ENCODE results near the gene KLHL18.
A peak's percentile ranks its signal among the peaks of the same experiment; 100 is the strongest.

The KLHL18 gene

DNA sequence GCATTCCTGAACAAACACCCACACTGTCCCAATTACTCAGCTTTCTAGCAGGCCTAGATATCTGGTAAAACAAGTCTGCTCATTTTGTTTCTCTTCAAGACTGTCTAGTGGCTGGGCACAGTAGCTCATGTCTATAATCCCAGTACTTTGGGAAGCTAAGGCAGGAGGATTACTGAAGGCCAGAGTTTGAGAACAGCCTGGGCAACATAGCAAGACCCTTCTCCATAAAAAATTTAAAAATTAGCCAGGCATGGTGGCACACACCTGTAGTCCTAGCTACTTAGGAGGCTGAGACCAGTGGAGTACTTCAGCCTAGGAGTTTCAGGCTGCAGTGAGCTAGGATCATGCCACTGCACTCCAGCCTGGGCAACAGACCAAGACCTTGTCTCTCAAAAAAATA lies 91.8 kb downstream of the KLHL18 start:
- Histone ChIP-seq H3K4me1 (ENCODE audit: control insufficient read depth, insufficient read depth, low read length, poor library complexity, severe bottlenecking) (peaks cover 3% of the 10 kb centered on the region), H3K27ac (ENCODE audit: insufficient read depth, low read length, poor library complexity, severe bottlenecking) (no peak overlapping the region), H3K9me3 (ENCODE audit: control insufficient read depth, low read length) (no peaks in the 10 kb centered on the region), H3K36me3 (ENCODE audit: control insufficient read depth, insufficient read depth, low read length) (no peaks in the 10 kb centered on the region), H3K27me3 (replicated peaks; ENCODE audit: control insufficient read depth, insufficient read depth, low read length, poor library complexity, severe bottlenecking) (no peaks in the 10 kb centered on the region), H3K4me3 (ENCODE audit: insufficient read depth, low read depth, low read length, poor library complexity, severe bottlenecking) (no peak overlapping the region)
- DNase-seq = no peak

- Histone ChIP-seq H3K4me3 (ENCODE audit: insufficient read depth, low read depth, low read length, poor library complexity, severe bottlenecking) (no peak overlapping the region), H3K9me3 (ENCODE audit: control insufficient read depth, low read length) (no peaks in the 10 kb centered on the region), H3K27me3 (replicated peaks; ENCODE audit: control insufficient read depth, insufficient read depth, low read length, poor library complexity, severe bottlenecking) (no peaks in the 10 kb centered on the region), H3K36me3 (ENCODE audit: control insufficient read depth, insufficient read depth, low read length) (no peaks in the 10 kb centered on the region), H3K4me1 (ENCODE audit: control insufficient read depth, insufficient read depth, low read length, poor library complexity, severe bottlenecking) (peaks cover 11% of the 10 kb centered on the region), H3K27ac (ENCODE audit: insufficient read depth, low read length, poor library complexity, severe bottlenecking) (no peak overlapping the region)
- no peak for DNase-seq
Measured at GRCh38 chr3:47376393-47376792, 93.6 kb downstream of the KLHL18 start.

DNA sequence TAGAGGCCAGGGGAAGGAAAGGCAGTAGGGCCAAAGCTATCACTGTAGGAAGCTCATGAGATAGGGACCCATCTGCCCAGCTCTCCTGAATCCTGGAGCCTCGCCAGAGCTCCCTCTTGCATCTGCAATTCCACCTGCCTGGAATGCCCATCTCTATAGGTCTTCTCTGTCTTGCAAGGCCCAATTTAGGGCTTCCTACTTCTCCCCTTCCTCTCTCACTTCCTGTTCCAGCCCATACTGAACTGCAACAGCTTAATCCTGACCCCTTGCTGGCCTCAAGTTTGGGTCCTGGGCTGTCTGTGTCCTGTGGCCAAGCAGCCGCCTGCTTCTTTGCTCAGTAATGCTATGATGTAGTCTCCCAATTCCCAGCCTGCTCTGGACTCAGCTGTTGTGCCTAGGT lies 94.4 kb downstream of the KLHL18 start:
- Histone ChIP-seq H3K4me1 (ENCODE audit: control insufficient read depth, insufficient read depth, low read length, poor library complexity, severe bottlenecking) (peaks cover 18% of the 10 kb centered on the region), H3K36me3 (ENCODE audit: control insufficient read depth, insufficient read depth, low read length) (no peaks in the 10 kb centered on the region), H3K27me3 (replicated peaks; ENCODE audit: control insufficient read depth, insufficient read depth, low read length, poor library complexity, severe bottlenecking) (no peaks in the 10 kb centered on the region), H3K4me3 (ENCODE audit: insufficient read depth, low read depth, low read length, poor library complexity, severe bottlenecking) (no peak overlapping the region), H3K27ac (ENCODE audit: insufficient read depth, low read length, poor library complexity, severe bottlenecking) (no peak overlapping the region), H3K9me3 (ENCODE audit: control insufficient read depth, low read length) (no peaks in the 10 kb centered on the region)
- no peak for DNase-seq

DNA sequence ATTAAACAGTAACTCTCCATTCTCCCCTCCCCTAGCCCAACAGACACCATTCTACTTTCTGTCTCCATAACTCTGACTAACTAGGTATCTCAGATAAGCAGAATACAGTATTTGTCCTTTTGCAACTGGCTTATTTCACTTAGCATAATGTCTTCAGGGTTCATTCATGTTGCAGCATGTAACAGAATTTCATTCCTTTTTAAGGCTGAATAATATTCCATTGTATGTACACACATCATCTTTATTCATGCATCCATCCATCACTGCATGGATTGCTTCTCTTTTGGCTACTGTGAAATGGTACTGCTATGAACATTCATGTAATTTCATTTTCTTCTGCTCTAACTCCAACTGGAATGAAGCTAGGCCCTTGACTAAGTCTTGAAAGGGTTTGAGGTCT lies 96.1 kb downstream of the KLHL18 start:
- H3K4me1 ChIP-seq (ENCODE audit: control insufficient read depth, insufficient read depth, low read length, poor library complexity, severe bottlenecking) = peaks cover 18% of the 10 kb centered on the region
- H3K36me3 ChIP-seq (ENCODE audit: control insufficient read depth, insufficient read depth, low read length) = no peaks in the 10 kb centered on the region
- H3K27me3 ChIP-seq (replicated peaks; ENCODE audit: control insufficient read depth, insufficient read depth, low read length, poor library complexity, severe bottlenecking) = no peaks in the 10 kb centered on the region
- no peak for DNase-seq
- H3K9me3 ChIP-seq (ENCODE audit: control insufficient read depth, low read length) = no peaks in the 10 kb centered on the region
- H3K27ac ChIP-seq (ENCODE audit: insufficient read depth, low read length, poor library complexity, severe bottlenecking) = no peak overlapping the region
- H3K4me3 ChIP-seq (ENCODE audit: insufficient read depth, low read depth, low read length, poor library complexity, severe bottlenecking) = no peak overlapping the region

DNA sequence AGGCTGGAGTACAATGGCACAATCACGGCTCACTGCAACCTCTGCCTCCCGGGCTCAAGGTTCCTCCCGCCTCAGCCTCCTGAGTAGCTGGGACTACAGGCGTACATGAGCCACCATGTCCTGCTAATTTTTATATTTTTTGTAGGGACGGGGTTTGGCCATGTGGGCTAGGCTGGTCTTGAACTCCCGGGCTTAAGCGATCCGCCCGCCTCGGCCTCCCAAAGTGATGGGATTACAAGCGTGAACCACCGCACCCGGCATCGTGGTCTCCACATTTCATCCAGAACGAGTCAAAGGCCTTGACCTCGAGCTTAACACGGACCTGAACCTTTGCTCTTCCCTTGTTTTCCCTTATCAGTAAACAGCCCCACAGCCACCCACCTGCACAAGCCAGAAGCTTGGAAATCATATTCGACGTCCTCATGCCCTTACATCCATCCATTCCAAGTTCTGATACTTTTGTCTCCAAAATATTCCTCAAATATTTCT lies 96.7 kb downstream of the KLHL18 start:
- no peak overlapping the region for H3K27ac ChIP-seq (ENCODE audit: insufficient read depth, low read length, poor library complexity, severe bottlenecking)

DNA sequence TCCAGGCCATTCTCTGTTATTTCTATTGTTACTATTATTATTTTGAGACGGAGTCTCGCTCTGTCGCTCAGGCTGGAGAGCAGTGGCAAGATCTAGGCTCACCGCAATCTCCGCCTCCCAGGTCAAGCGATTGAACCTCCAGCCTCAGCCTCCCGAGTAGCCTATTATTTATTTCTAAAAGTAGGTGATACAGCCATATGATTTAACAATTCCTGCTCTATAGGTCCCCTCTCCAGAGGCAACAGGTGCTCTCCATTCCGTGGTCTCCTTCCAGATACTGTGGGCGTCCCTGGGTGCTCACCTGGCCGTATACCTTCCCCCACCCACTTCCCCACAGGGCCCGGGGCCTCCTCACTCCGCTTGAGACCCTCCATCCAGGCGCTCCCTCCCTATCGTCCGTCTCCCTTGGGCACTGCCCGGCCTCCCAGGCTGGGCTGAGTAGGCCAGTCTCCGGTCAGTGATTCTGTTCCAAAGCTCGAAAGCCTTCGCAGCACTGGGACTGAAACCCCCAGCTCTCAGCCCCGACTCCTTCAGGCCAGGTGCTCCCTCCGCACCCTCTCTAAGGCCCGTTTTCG lies 97.4 kb downstream of the KLHL18 start:
- peak in 1 of 3 donors; percentile 1 for DNase-seq
- no peaks in the 10 kb centered on the region for H3K9me3 ChIP-seq (ENCODE audit: control insufficient read depth, low read length)
- no peaks in the 10 kb centered on the region for H3K27me3 ChIP-seq (replicated peaks; ENCODE audit: control insufficient read depth, insufficient read depth, low read length, poor library complexity, severe bottlenecking)
- H3K27ac ChIP-seq (ENCODE audit: insufficient read depth, low read length, poor library complexity, severe bottlenecking) = peak overlapping the region; percentile 93
- peaks cover 18% of the 10 kb centered on the region for H3K4me1 ChIP-seq (ENCODE audit: control insufficient read depth, insufficient read depth, low read length, poor library complexity, severe bottlenecking)
- no peaks in the 10 kb centered on the region for H3K36me3 ChIP-seq (ENCODE audit: control insufficient read depth, insufficient read depth, low read length)
- peak overlapping the region; percentile 94 for H3K4me3 ChIP-seq (ENCODE audit: insufficient read depth, low read depth, low read length, poor library complexity, severe bottlenecking)

More for the DNA sequence above, 96.7 kb downstream of the KLHL18 start:
- H3K4me1 ChIP-seq (ENCODE audit: control insufficient read depth, insufficient read depth, low read length, poor library complexity, severe bottlenecking) = peaks cover 18% of the 10 kb centered on the region
- H3K9me3 ChIP-seq (ENCODE audit: control insufficient read depth, low read length) = no peaks in the 10 kb centered on the region
- peak overlapping the region; percentile 94 for H3K4me3 ChIP-seq (ENCODE audit: insufficient read depth, low read depth, low read length, poor library complexity, severe bottlenecking)
- H3K36me3 ChIP-seq (ENCODE audit: control insufficient read depth, insufficient read depth, low read length) = no peaks in the 10 kb centered on the region
- no peak for DNase-seq
- no peaks in the 10 kb centered on the region for H3K27me3 ChIP-seq (replicated peaks; ENCODE audit: control insufficient read depth, insufficient read depth, low read length, poor library complexity, severe bottlenecking)

DNA sequence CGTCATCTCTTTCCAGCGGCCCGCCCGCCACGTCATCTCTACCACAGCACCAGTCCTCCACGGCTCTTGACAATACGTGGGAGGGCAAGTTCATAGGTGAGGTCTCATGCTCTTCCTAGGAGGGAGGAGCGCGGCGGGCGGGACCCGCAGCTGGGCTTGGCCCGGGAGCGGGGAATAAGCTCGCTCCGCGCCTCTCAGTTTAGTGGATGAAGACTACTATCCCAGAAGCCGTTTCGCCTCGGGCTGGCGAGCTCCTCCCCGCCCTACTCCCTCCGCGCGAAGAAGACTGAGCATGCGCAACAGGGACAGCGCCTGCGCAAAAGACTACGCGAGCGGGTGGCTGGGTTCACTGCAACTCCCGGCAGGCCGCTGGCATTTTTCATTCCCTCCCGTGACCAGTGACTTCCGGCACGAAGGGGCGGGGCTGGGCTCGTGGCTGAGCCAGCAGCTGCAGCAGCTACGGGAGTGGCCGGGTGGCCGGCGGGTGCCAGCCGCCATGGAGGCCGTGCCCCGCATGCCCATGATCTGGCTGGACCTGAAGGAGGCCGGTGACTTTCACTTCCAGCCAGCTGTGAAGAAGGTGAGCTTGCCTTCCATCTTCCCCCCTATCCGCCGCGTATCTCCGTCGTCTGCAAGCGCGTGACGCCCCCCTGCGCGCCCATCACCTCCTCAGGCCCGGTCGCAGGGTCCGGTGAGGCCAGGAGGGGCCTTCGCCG lies 98.0 kb downstream of the KLHL18 start, which contains the start of gene PTPN23:
Gene PTPN23 (plus strand): TSS at position 421 of the 716 bp plus-strand sequence. CDS start 76 bp downstream, at position 497.
- peaks cover 18% of the 10 kb centered on the region for H3K4me1 ChIP-seq (ENCODE audit: control insufficient read depth, insufficient read depth, low read length, poor library complexity, severe bottlenecking)
- H3K27ac ChIP-seq (ENCODE audit: insufficient read depth, low read length, poor library complexity, severe bottlenecking) = peak within 1 kb of the TSS; percentile 93
- H3K36me3 ChIP-seq (ENCODE audit: control insufficient read depth, insufficient read depth, low read length) = no peaks in the 10 kb centered on the region
- peak; percentile 98 to 99 (median 98) for DNase-seq
- H3K4me3 ChIP-seq (ENCODE audit: insufficient read depth, low read depth, low read length, poor library complexity, severe bottlenecking) = peak within 1 kb of the TSS; percentile 94
- no peaks in the 10 kb centered on the region for H3K9me3 ChIP-seq (ENCODE audit: control insufficient read depth, low read length)
- H3K27me3 ChIP-seq (replicated peaks; ENCODE audit: control insufficient read depth, insufficient read depth, low read length, poor library complexity, severe bottlenecking) = no peaks in the 10 kb centered on the region

DNA sequence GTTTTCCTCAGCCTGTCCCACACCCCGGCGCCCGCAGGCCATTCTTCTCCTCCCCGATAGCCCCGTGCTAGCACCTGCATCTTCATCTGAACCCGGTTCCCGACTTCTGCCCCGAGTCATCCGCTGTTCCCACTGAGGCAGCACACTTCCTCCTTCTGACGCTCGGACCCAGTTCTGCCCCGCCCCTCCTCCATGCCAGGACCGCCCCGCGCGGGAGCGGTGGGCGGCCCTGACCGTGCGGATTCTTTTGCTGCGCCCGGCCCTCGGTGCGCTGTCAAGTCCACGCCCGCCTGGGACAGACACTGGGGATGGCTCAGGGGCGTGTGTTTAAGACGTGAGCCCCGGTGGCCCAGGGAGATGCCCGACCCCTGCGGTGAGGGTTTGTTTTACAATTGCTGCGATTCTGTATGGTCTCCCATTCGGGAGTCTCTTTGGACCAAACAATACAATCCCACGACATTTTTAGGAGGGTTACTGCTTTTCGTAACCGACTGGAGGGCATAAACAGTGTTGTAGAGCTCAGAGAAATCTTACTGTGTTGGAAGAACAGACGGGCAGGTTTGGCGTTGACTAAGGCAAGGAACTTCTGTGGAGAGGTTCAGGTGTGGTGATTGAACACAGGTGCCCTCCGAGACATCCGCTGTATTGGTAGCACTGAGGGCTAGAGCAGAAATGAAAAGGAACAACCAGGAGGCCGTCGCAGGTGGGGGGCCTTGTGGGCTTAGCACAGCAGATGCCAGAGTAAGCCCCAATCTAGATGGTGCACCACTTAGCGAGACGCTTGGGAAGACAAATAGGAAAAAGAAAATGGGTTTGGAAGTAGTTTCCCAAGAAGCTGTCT lies 98.8 kb downstream of the KLHL18 start:
- Histone ChIP-seq H3K4me1 (ENCODE audit: control insufficient read depth, insufficient read depth, low read length, poor library complexity, severe bottlenecking) (peaks cover 18% of the 10 kb centered on the region), H3K9me3 (ENCODE audit: control insufficient read depth, low read length) (no peaks in the 10 kb centered on the region), H3K27me3 (replicated peaks; ENCODE audit: control insufficient read depth, insufficient read depth, low read length, poor library complexity, severe bottlenecking) (no peaks in the 10 kb centered on the region), H3K4me3 (ENCODE audit: insufficient read depth, low read depth, low read length, poor library complexity, severe bottlenecking) (peak overlapping the region; percentile 94), H3K27ac (ENCODE audit: insufficient read depth, low read length, poor library complexity, severe bottlenecking) (peak overlapping the region; percentile 93), H3K36me3 (ENCODE audit: control insufficient read depth, insufficient read depth, low read length) (no peaks in the 10 kb centered on the region)
- peak; percentile 46 to 61 (median 55) for DNase-seq

GRCh38 chr3:47384425-47384824 lies 101.7 kb downstream of the KLHL18 start:
- no peak overlapping the region for H3K27ac ChIP-seq (ENCODE audit: insufficient read depth, low read length, poor library complexity, severe bottlenecking)
- peaks cover 17% of the 10 kb centered on the region for H3K4me1 ChIP-seq (ENCODE audit: control insufficient read depth, insufficient read depth, low read length, poor library complexity, severe bottlenecking)
- no peak overlapping the region for H3K4me3 ChIP-seq (ENCODE audit: insufficient read depth, low read depth, low read length, poor library complexity, severe bottlenecking)
- peaks cover 4% of the 10 kb centered on the region for H3K36me3 ChIP-seq (ENCODE audit: control insufficient read depth, insufficient read depth, low read length)
- no peaks in the 10 kb centered on the region for H3K27me3 ChIP-seq (replicated peaks; ENCODE audit: control insufficient read depth, insufficient read depth, low read length, poor library complexity, severe bottlenecking)
- no peak for DNase-seq
- H3K9me3 ChIP-seq (ENCODE audit: control insufficient read depth, low read length) = no peaks in the 10 kb centered on the region
